Testis (tissue), 3 donors: Measurements from ENCODE around the gene SFRP2. TPM values are rescaled to one million over a fixed set of nuclear protein-coding genes. Genes with fewer than 3 reads are reported as not detected.

ENCODE experiments used
- DNase-seq: peaks from one replicate; pipeline ENCODE4 v3.0.0-alpha.2; 2019
- H3K27ac ChIP-seq, 2 donors: fragments of 200-600 bp; sonication (generic); one replicate each; pipeline ENCODE4 v1.5.1; 2019
- H3K27me3 ChIP-seq: fragments of 200-600 bp; sonication (generic); one replicate; pipeline ENCODE4 v1.5.1; 2019
- H3K36me3 ChIP-seq: fragments of 200-600 bp; sonication (generic); one replicate; pipeline ENCODE4 v1.5.1; 2017; ENCODE audit warnings: low read depth; ENCODE audit errors: missing control alignments
- H3K4me1 ChIP-seq: fragments of 200-600 bp; sonication (generic); one replicate; pipeline ENCODE4 v1.5.1; 2019
- H3K4me3 ChIP-seq, 2 donors: fragments of 200-600 bp; sonication (generic); one replicate each; pipeline ENCODE4 v1.5.1; 2017 to 2019
- H3K9me3 ChIP-seq: fragments of 200-600 bp; sonication (generic); one replicate; pipeline ENCODE4 v1.5.1; 2017
- POLR2A ChIP-seq: fragments of 450-650 bp; IDR thresholded peaks from one replicate; pipeline ENCODE4 v1.6.1; 2017; ENCODE audit warnings: antibody characterized with exemption, mild to moderate bottlenecking, moderate library complexity
- WGBS, 2 donors: methylation state at CpG; one replicate each; pipeline ENCODE4 v1.1.5; 2018; 5-methylcytosine and 5-hydroxymethylcytosine counted together
- intact Hi-C: fragments of 100-400 bp; cut with DNase I; formaldehyde crosslinking; loops from one replicate; pipeline ENCODE4 v1.15.1; 2023; ENCODE audit warnings: low total_unique reads
- polyA plus RNA-seq: library from polyadenylated mRNA; stranded (reverse); fragments of 350-450 nt; fragmentation: Illumina TruSeq; extraction: RNeasy Lipid Tissue Mini Kit (QIAGEN cat#74804); gene quantifications from one replicate; pipeline ENCODE4 v1.2.3, GENCODE V29; 2014; ENCODE audit warnings: low read depth, low replicate concordance; ENCODE audit not compliant: insufficient read depth
- total RNA-seq, 2 donors: library from RNA; depleted of rRNA; stranded (reverse); fragments of >200 nt; gene quantifications; one replicate each; pipeline ENCODE4 v1.2.3, GENCODE V29; 2016
- TF ChIP-seq, protein P1 (sequence below), 3 experiments: fragments of 450-650 bp in 2 of 3; fragments of 200-600 bp in 1 of 3; sonication (generic) in 1 of 3; IDR thresholded peaks; one replicate each; pipeline ENCODE4 v1.5.1; 2016 to 2019; ENCODE audit warnings: antibody characterized with exemption in 3 of 3, mild to moderate bottlenecking in 2 of 3, moderate library complexity in 1 of 3

Gene SFRP2
- total and polyA plus RNA-seq, 3 donors from 2014 or later: 0.39 to 65.6 (median 1.2) TPM

DNA sequence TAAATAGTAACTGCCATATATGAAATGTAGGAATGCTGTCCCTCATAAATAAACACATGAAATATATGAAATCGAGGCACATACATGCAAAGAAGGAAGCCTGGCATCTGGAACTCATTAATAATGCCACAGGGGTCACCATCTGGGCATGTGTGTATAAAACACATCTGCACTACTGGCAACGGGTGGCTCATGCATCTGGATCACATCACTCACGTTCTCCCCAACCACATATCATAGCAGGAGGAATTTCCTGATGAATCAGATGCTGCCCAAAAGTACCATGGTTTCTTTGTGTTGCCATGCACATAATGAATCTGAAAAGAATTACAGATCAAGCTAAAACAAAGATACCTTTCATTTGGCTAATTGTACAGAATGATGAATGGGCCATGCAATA is 57.6 kb downstream of the SFRP2 start:
- Histone ChIP-seq H3K36me3 (no peaks in the 10 kb centered on the region), H3K9me3 (no peaks in the 10 kb centered on the region), H3K27ac (no peak overlapping the region), H3K27me3 (no peaks in the 10 kb centered on the region), H3K4me1 (no peaks in the 10 kb centered on the region), H3K4me3 (no peak overlapping the region)
- intact Hi-C loops: no loop called here
- WGBS, 2 donors: 29 to 32% methylated on average over 3 of the region's 3 CpGs
- DNase-seq: no peak
- TF ChIP-seq, protein P1, sequence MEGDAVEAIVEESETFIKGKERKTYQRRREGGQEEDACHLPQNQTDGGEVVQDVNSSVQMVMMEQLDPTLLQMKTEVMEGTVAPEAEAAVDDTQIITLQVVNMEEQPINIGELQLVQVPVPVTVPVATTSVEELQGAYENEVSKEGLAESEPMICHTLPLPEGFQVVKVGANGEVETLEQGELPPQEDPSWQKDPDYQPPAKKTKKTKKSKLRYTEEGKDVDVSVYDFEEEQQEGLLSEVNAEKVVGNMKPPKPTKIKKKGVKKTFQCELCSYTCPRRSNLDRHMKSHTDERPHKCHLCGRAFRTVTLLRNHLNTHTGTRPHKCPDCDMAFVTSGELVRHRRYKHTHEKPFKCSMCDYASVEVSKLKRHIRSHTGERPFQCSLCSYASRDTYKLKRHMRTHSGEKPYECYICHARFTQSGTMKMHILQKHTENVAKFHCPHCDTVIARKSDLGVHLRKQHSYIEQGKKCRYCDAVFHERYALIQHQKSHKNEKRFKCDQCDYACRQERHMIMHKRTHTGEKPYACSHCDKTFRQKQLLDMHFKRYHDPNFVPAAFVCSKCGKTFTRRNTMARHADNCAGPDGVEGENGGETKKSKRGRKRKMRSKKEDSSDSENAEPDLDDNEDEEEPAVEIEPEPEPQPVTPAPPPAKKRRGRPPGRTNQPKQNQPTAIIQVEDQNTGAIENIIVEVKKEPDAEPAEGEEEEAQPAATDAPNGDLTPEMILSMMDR (IDR thresholded peaks at IDR 0.05): no peak
- TF ChIP-seq POLR2A: no peak

Other genes with a start within 250 kb of the SFRP2 start
- 10 to 100 TPM in 1 of 2 donors, 1 to 10 TPM in 1; 8.7 to 12.0 TPM for gene TLR2, start 104.8 kb downstream of the SFRP2 start, total RNA-seq
- 5.4 TPM for gene TLR2, start 104.8 kb downstream of the SFRP2 start, polyA plus RNA-seq
- gene RNF175, start 29.1 kb downstream of the SFRP2 start, total RNA-seq: under 1 TPM; 0.63 to 0.99 TPM
- 3.0 TPM for gene RNF175, start 29.1 kb downstream of the SFRP2 start, polyA plus RNA-seq